Endothelial cell (in vitro differentiated cells): Measurements from ENCODE around the gene IVL. TPM values are rescaled to one million over a fixed set of nuclear protein-coding genes. Genes with fewer than 3 reads are reported as not detected.

Experiments used
- DNase-seq: peaks from one replicate; pipeline ENCODE4 v3.0.0; 2021; ENCODE audit warnings: low spot score
- H3K27ac Mint-ChIP-seq: one replicate; pipeline ENCODE4 v1.8.0; 2021; ENCODE audit warnings: mixed read lengths, inconsistent platforms; ENCODE audit not compliant: unreplicated experiment
- H3K27me3 Mint-ChIP-seq: one replicate; pipeline ENCODE4 v1.8.0; 2021; ENCODE audit warnings: mild to moderate bottlenecking, moderate library complexity, mixed read lengths, inconsistent platforms; ENCODE audit not compliant: unreplicated experiment
- H3K36me3 Mint-ChIP-seq: one replicate; pipeline ENCODE4 v1.8.0; 2021; ENCODE audit warnings: mild to moderate bottlenecking, low read depth, mixed read lengths, inconsistent platforms; ENCODE audit not compliant: unreplicated experiment
- H3K4me1 Mint-ChIP-seq: one replicate; pipeline ENCODE4 v1.8.0; 2021; ENCODE audit warnings: mild to moderate bottlenecking, mixed read lengths, inconsistent platforms; ENCODE audit not compliant: unreplicated experiment
- H3K4me3 Mint-ChIP-seq: one replicate; pipeline ENCODE4 v1.8.0; 2021; ENCODE audit warnings: mild to moderate bottlenecking, mixed read lengths, inconsistent platforms; ENCODE audit not compliant: unreplicated experiment
- H3K9me3 Mint-ChIP-seq: one replicate; pipeline ENCODE4 v1.8.0; 2021; ENCODE audit warnings: mixed read lengths, inconsistent platforms; ENCODE audit not compliant: unreplicated experiment
- CTCF ChIP-seq: fragments of 200-600 bp; sonication (generic); IDR thresholded peaks from one replicate; pipeline ENCODE4 v1.5.0; 2021; ENCODE audit warnings: antibody characterized with exemption; ENCODE audit not compliant: unreplicated experiment
- total RNA-seq: library from RNA; stranded (reverse); fragmentation: NEBNext Ultra II Directional; extraction: Animal tissue kit (Norgen Biotek cat#: 25700); gene quantifications from one replicate; pipeline ENCODE4 v1.2.1, GENCODE V29; 2021; ENCODE audit not compliant: unreplicated experiment

Gene IVL
- total RNA-seq, 1 donor from 2014 or later, result not detected

- no peak overlapping the region for H3K4me3 Mint-ChIP-seq
- H3K27ac Mint-ChIP-seq, result no peak overlapping the region
- H3K4me1 Mint-ChIP-seq, result no peaks in the 10 kb centered on the region
- no peak for TF ChIP-seq CTCF
- no peaks in the 10 kb centered on the region for H3K36me3 Mint-ChIP-seq
- peaks cover 8% of the 10 kb centered on the region for H3K27me3 Mint-ChIP-seq
- no peak for DNase-seq
- H3K9me3 Mint-ChIP-seq, result no peaks in the 10 kb centered on the region
Measured at GRCh38 chr1:152902636-152903035, 5.7 kb upstream of the IVL start.

- Mint-ChIP-seq H3K27me3 (peaks cover 14% of the 10 kb centered on the region), H3K4me3 (no peak overlapping the region), H3K36me3 (peaks cover under 1% of the 10 kb centered on the region), H3K9me3 (no peaks in the 10 kb centered on the region), H3K4me1 (no peaks in the 10 kb centered on the region), H3K27ac (no peak overlapping the region)
- no peak for DNase-seq
- TF ChIP-seq CTCF, result no peak
Measured at GRCh38 chr1:152904688-152905440, 3.5 kb upstream of the IVL start.

- H3K9me3 Mint-ChIP-seq, result no peaks in the 10 kb centered on the region
- H3K27me3 Mint-ChIP-seq, result peaks cover 13% of the 10 kb centered on the region
- H3K27ac Mint-ChIP-seq, result no peak overlapping the region
- peaks cover 3% of the 10 kb centered on the region for H3K36me3 Mint-ChIP-seq
- H3K4me1 Mint-ChIP-seq, result no peaks in the 10 kb centered on the region
- no peak for DNase-seq
- no peak overlapping the region for H3K4me3 Mint-ChIP-seq
- no peak for TF ChIP-seq CTCF
Measured at GRCh38 chr1:152906023-152906565, 2.3 kb upstream of the IVL start.

- Mint-ChIP-seq H3K27ac (no peak overlapping the region), H3K27me3 (peaks cover 9% of the 10 kb centered on the region), H3K4me3 (no peak overlapping the region), H3K9me3 (no peaks in the 10 kb centered on the region), H3K36me3 (peaks cover 3% of the 10 kb centered on the region), H3K4me1 (no peaks in the 10 kb centered on the region)
- DNase-seq, result no peak
- TF ChIP-seq CTCF, result no peak
Measured at GRCh38 chr1:152909206-152909605, 860 bp downstream of the IVL start.

GRCh38 chr1:152912471-152912870 is 4.1 kb downstream of the IVL start:
- no peak for TF ChIP-seq CTCF
- H3K4me3 Mint-ChIP-seq, result no peak overlapping the region
- no peaks in the 10 kb centered on the region for H3K9me3 Mint-ChIP-seq
- no peak for DNase-seq
- peaks cover 3% of the 10 kb centered on the region for H3K36me3 Mint-ChIP-seq
- peaks cover 8% of the 10 kb centered on the region for H3K27me3 Mint-ChIP-seq
- no peaks in the 10 kb centered on the region for H3K4me1 Mint-ChIP-seq
- no peak overlapping the region for H3K27ac Mint-ChIP-seq
